Putamen (tissue), 1 donor: Measurements from ENCODE around the gene GRM2.
"Not testable (repeated sequence)": the region's sequence is repeated elsewhere in the genome, so short reads cannot be mapped to it uniquely, and the experiment has no call there.

ENCODE experiments used
- DNase-seq: peaks from one replicate; pipeline ENCODE4 v3.0.0-alpha.2; 2016; ENCODE audit warnings: low spot score

The GRM2 gene

GRCh38 chr3:51729042-51729633 lies 22.3 kb downstream of the GRM2 start:
- no peak for DNase-seq

- no peak for DNase-seq
Observed at GRCh38 chr3:51733859-51734571, 27.1 kb downstream of the GRM2 start.

- no peak for DNase-seq
Observed at GRCh38 chr3:51734572-51734907, 27.7 kb downstream of the GRM2 start.

GRCh38 chr3:51735039-51735438 lies 28.2 kb downstream of the GRM2 start:
- DNase-seq = no peak

GRCh38 chr3:51735950-51736349 lies 29.1 kb downstream of the GRM2 start:
- no peak for DNase-seq

- no peak for DNase-seq
Observed at GRCh38 chr3:51739110-51739509, 32.2 kb downstream of the GRM2 start.

GRCh38 chr3:51742320-51742719 lies 35.5 kb downstream of the GRM2 start:
- DNase-seq = not testable (repeated sequence)

GRCh38 chr3:51742978-51743377 lies 36.1 kb downstream of the GRM2 start:
- not testable (repeated sequence) for DNase-seq

GRCh38 chr3:51747840-51748239 lies 41.0 kb downstream of the GRM2 start:
- DNase-seq = no peak

- no peak for DNase-seq
Observed at GRCh38 chr3:51748327-51748726, 41.5 kb downstream of the GRM2 start.

- no peak for DNase-seq
Observed at GRCh38 chr3:51750878-51751277, 44.0 kb downstream of the GRM2 start.

GRCh38 chr3:51751287-51751686 lies 44.4 kb downstream of the GRM2 start:
- DNase-seq = no peak

GRCh38 chr3:51753763-51754750 lies 47.2 kb downstream of the GRM2 start:
- DNase-seq = not testable (repeated sequence)

- DNase-seq = no peak
Observed at GRCh38 chr3:51759203-51759602, 52.3 kb downstream of the GRM2 start.
